NCI-H510A treated with DMSO at 0.1 percent for 48 hours (cell line): ENCODE results near the gene HDGFL2.

ENCODE experiments used
- DNase-seq: peaks from one replicate; lab custom pipeline; 2025; lab: John Stamatoyannopoulos, UW

Gene HDGFL2

DNA sequence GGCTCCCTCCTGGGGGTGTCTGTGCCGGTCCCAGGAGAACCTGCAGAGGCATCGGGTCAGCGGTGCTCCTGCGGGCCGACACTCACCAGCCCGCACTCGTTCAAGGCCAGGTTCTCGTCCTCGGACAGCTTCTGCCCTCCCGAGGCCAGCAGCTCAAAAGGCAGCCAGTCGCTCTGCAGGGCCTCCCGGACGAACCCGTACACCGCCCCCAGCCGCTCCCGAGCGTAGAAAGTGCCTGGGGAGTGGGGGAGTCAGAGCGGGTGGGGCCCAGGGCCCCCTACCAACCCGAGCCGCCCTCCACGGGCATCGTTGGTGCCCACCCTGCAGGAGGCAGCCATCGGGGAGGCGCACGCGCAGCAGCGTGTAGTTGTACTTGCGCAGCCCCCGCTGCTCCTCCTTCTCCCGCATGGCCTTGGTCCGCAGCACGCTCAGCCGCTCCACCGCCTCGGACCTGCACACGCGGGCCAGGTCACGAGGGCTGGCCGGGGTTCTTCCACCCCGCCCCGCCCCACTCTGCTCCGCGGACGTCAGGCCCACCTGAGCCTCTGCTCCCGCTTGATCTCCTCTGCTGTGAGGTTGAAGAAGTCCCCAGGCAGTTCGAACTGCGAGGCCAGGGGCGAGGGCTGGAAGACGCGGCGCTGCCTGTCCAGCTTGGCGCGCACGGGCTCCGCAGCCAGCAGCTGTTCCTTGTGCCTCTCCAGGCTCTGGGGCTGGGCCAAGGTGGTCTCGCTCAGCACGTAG is 26.0 kb upstream of the HDGFL2 start:
- no peak for DNase-seq

DNA sequence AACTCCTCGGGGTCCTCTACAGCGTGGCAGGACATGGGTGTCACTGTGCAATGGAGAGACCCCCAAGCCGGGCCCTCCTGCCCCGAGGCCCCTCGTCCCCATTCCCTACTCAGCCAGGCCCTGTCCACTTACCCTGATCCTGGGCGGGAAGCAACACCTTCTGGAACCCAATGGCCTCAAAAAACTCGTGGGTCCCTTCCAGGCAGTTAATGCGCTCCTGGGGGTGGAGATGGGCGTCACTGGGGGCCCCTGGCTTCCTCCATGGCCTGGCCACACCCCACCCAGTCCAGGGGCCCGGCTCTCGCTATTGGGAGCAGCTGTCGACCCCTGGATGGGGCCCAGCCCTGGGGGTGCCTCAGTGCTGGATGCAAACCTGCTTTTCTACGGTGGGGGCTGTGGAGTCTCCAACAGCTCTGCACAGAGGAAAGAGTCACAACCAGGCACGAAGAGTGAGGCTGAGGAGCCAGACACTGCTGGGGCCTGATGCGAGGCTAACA is 25.3 kb upstream of the HDGFL2 start:
- DNase-seq, result no peak

DNA sequence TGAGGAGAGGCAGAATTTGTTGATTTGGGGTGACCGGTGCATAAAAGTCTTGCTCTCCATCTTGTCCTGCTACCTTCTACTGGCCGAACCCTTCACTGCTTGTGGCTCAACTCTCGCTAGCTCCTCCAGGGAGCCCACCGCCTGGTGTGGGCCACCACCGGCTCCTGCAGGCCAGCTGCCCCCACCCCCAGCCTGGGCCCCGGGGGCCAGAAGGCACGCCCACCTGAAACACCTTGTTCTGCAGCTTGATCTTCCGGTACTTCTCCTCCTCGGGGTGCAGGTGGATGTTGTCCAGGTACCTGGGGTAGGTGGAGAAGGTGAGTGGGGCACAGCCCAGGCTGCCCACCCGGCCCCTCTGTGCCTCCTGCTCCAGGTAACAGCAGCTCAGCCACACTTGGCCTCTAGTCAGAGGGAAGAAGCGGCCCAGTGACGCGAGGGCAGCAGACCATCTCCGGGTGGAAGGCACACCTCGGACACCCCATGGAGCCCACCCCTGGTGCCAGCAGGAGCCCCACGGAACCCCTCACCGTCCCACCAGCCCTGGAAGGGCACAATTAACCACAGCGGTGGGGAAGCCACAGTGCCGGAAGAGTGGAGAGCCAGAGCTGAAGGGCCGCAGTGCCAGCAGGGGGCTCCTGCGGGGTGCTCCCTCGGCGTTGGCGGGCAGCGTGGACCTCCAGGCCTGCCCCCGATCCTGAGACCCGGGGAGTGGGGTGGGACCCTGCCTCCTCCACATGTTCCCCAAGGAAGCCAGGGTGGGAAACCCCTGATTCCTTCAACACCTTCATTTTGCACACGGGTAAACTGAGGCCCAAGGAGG is 24.6 kb upstream of the HDGFL2 start:
- no peak for DNase-seq

DNA sequence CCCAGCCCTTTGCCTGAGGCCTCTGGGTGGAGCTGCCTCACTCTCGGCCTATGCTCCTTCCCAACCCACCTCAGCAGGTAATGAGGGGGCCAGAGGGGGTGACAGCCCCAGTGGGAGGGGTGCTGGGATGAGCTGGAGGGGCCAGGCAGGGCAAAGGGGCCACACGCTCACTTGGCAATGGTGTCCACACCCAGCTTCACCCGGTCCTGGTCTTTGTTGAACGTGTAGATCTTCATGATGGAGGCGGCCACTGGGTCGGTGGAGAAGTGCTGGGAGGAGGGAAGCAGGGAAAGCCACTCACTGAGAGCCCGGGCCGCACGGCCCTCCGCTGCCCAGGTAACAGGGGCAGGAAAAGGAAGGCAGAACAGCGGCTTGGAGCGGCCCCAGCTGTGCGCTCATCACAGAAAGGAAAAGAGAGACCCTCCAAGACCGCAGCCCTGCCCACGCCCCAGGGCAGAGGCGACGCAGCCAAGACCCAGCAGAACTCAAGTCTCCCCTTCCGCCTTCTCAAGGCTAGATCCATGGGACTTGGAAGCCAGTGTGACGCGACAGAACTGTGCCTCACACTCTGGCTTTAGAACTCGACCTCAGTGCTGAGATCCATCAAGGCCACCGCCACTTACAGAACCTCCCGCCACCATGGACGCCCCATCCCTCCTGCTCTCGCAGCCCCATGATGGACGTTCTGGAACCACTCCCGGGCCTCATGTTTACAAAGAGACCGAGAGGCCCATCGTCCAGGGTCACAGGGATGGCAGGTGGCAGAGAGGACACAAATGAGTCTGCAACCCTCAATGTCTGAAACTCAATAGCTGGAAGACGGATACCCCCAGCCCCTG is 23.7 kb upstream of the HDGFL2 start:
- no peak for DNase-seq

- no peak for DNase-seq
Measured at GRCh38 chr19:4449022-4449638, 23.0 kb upstream of the HDGFL2 start.

DNA sequence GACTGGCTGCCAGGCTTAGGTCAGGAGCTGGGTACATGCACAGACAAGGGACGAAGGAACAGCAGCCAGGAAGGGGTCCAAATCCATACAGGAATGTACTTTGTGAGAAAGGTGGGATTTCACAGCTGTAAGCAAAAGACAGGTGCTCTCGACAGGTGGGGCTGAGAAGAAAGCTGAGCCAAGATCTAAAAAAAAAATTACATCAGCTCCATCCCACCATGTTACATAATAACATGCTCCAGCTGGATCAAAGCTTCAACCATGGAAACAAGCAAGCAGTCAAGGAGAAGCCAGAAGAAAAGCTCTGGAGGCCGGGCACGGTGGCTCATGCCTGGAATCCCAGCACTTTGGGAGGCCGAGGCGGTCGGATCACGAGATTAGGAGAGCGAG is 22.5 kb upstream of the HDGFL2 start:
- no peak for DNase-seq

- DNase-seq, result no peak
Measured at GRCh38 chr19:4452230-4452990, 19.7 kb upstream of the HDGFL2 start.

- no peak for DNase-seq
Measured at GRCh38 chr19:4453232-4454179, 18.6 kb upstream of the HDGFL2 start.

DNA sequence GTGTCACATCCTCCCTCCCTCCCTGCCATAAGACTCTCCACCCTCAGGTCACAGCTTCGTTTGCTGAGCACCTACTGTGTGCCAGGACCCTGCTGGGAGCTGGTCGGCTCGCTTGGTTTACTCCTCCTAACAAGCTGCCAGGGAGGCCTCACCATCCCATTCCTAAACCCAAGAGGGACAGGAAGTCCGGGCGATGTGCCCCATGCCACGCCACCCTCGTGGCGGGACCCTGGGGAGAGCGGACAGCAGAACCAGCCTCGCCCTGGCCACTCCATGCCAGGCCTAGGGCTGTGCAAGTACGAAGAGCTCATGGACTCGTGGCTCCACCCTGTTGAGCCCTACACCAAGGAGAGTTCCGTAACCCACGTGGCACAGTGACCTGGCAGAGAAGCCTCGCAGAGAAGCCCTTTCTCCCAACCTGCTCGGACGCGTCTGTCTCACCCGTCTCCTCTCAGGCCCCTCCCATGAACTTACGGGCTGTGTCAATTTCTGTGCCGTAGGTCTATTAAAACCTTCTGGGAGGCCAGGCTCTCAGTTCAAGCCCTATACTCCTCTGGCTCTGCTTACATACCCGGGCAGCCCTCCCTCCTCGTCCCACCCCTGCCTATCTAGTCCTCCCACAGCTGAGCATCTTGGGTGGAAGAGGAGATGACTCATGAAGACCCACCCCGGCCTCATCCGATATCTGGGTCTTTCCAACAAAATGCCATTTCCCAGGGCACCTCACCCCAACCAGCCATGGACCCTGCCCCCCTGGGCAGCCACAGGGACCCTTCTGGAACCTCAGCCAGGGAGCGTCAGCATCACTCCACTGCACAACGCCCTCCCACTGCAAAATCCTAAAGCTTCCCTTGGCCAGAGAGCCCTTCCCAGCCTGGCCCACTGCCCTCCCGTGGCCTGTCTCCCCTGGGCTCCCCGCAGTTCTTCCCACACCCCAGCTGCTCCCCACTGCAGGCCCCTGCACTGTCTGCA is 17.1 kb upstream of the HDGFL2 start:
- DNase-seq, result no peak

DNA sequence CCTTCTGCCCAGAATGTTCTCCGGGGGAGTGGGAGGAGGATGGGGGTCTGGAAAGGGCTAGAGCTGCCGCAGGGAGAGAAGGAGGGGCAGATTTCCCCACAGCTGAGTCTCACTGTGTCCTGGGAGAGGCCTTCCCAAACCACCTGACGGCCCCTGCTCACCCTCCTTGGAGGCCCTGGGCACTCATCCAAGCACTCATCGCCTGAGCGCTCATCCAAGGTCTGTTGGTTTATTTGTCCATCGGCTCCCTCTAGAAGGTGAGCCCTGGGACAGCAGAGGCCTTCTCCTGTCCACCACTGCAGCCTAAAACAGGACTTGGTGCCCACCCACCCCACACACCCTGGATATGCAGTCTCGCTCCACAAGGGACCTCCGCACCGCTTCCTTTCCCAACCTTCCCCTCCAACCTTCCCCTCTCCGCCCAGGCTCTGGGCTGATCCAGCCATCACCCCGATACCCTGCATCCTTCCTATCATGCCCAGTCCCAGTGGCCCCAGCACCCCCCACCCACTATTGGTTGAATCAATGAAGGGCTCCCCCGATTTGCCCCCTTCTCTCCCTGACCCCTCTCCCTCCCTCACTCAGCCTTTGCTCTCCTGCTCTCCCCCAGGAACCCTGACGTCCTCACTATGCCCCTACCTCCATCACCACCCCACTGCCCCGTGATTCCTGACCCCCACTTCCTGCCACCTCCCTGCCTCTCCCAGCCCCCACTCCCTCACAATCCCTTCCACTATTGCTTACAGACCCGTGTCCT is 16.2 kb upstream of the HDGFL2 start:
- DNase-seq, result peak; percentile 20

- DNase-seq, result peak; percentile 38
Measured at GRCh38 chr19:4456476-4456842, 15.6 kb upstream of the HDGFL2 start.

- peak; percentile 67 for DNase-seq
Measured at GRCh38 chr19:4456843-4457653, 15.0 kb upstream of the HDGFL2 start.

DNA sequence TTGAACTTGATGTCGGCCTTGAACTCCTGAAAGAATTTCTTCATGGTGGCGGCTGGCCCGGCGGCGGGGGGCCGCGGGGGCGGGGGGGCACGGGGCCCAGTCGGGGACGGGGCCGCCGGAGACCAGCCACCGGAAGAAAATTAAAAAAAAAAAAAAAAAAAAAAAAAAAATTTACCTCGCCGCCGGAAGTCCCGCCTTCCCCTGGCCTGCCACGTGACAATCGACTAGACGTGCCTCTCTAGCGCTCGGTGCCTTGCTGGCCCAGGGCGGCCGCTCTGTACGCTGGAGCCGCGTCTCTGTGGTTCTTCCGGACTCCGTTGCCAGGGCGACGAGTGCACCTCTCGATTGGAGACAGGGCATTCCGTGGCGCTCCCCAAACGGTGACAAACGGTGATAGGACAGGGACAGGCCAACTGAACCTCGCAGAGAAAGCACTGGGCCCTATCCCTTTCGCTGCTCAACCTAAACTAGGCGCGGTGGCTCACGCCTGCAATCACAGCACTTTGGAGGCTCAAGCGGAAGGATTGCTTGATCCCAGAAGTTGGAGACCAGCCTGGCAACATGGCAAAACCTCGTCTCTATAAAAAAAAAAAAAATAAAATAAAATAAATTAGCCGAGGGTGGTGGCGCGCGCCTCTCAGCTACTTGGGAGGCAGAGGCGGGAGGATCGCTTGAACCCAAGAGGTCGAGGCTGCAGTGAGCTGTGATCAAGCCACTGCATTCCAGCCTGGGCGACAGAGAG is 14.3 kb upstream of the HDGFL2 start, which contains the start of gene UBXN6:
Gene UBXN6, minus strand, starts transcription at position 141 of the 742 bp plus-strand sequence. Its CDS starts 97 bp downstream, at position 44.
- DNase-seq, result peak; percentile 98

GRCh38 chr19:4464815-4465581 is 7.1 kb upstream of the HDGFL2 start:
- no peak for DNase-seq

DNA sequence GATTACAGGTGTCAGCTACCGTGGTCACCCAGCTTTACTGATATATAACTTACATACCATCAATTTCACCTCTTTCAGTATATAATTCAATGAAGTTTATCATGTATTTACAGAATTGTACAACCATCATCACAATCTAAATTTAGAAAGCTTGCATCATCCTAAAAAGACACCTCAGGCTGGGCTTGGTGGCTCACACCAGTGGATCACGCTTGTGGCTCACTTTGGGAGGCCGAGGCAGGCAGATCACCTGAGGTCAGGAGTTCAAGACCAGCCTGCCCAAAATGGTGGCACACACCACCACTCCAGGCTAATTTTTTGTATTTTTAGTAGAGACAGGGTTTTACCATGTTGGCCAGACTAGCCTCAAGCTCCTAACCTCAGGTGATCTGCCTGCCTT is 4.3 kb upstream of the HDGFL2 start:
- DNase-seq, result no peak
